ENCODE measurements around the gene NOX4. TPM values are rescaled to one million over a fixed set of nuclear protein-coding genes. Genes with fewer than 3 reads are reported as not detected.
A peak's percentile ranks its signal among the peaks of the same experiment; 100 is the strongest.
"Not testable (repeated sequence)": the region's sequence is repeated elsewhere in the genome, so short reads cannot be mapped to it uniquely, and the experiment has no call there.

The NOX4 gene
- total RNA-seq, 1 donor from 2014 or later, result 30.6 TPM

GRCh38 chr11:89378986-89379385 lies 112.2 kb downstream of the NOX4 start:
- not testable (repeated sequence) for DNase-seq

GRCh38 chr11:89369356-89369755 lies 121.8 kb downstream of the NOX4 start:
- peak; percentile 7 for DNase-seq

- not testable (repeated sequence) for DNase-seq
Observed at GRCh38 chr11:89364856-89365255, 126.3 kb downstream of the NOX4 start.

GRCh38 chr11:89361734-89362133 lies 129.4 kb downstream of the NOX4 start:
- DNase-seq, result no peak

- DNase-seq, result not testable (repeated sequence)
Observed at GRCh38 chr11:89359208-89359607, 132.0 kb downstream of the NOX4 start.

- no peak for DNase-seq
Observed at GRCh38 chr11:89358761-89359160, 132.4 kb downstream of the NOX4 start.

- DNase-seq, result no peak
Observed at GRCh38 chr11:89355646-89356045, 135.5 kb downstream of the NOX4 start.

- not testable (repeated sequence) for DNase-seq
Observed at GRCh38 chr11:89354513-89354912, 136.7 kb downstream of the NOX4 start.

GRCh38 chr11:89347071-89347470 lies 144.1 kb downstream of the NOX4 start:
- no peak for DNase-seq

- no peak for DNase-seq
Observed at GRCh38 chr11:89346601-89347000, 144.6 kb downstream of the NOX4 start.

- not testable (repeated sequence) for DNase-seq
Observed at GRCh38 chr11:89342880-89343572, 148.1 kb downstream of the NOX4 start.

GRCh38 chr11:89340450-89340849 lies 150.7 kb downstream of the NOX4 start:
- not testable (repeated sequence) for DNase-seq

GRCh38 chr11:89338073-89338472 lies 153.1 kb downstream of the NOX4 start:
- peak; percentile 55 for DNase-seq

- DNase-seq, result peak; percentile 70
Observed at GRCh38 chr11:89337100-89337650, 154.0 kb downstream of the NOX4 start.

- peak; percentile 70 for DNase-seq
Observed at GRCh38 chr11:89333704-89334103, 157.5 kb downstream of the NOX4 start.

GRCh38 chr11:89331940-89332339 lies 159.2 kb downstream of the NOX4 start:
- DNase-seq, result not testable (repeated sequence)

GRCh38 chr11:89327885-89328284 lies 163.3 kb downstream of the NOX4 start:
- DNase-seq, result no peak

GRCh38 chr11:89321401-89321800 lies 169.8 kb downstream of the NOX4 start:
- DNase-seq, result peak; percentile 49

- DNase-seq, result not testable (repeated sequence)
Observed at GRCh38 chr11:89310607-89311006, 180.6 kb downstream of the NOX4 start.

- DNase-seq, result not testable (repeated sequence)
Observed at GRCh38 chr11:89309321-89309985, 181.7 kb downstream of the NOX4 start.

- DNase-seq, result not testable (repeated sequence)
Observed at GRCh38 chr11:89308272-89308671, 182.9 kb downstream of the NOX4 start.

- DNase-seq, result not testable (repeated sequence)
Observed at GRCh38 chr11:89303029-89303428, 188.1 kb downstream of the NOX4 start.

- not testable (repeated sequence) for DNase-seq
Observed at GRCh38 chr11:89295023-89295422, 196.2 kb downstream of the NOX4 start.
